Hepatic stellate cell (primary cell): ENCODE results near the gene TIMM50.
A peak's percentile ranks its signal among the peaks of the same experiment; 100 is the strongest.
"Not testable (repeated sequence)": the region's sequence is repeated elsewhere in the genome, so short reads cannot be mapped to it uniquely, and the experiment has no call there.

Source experiments
- DNase-seq: peaks from one replicate; pipeline ENCODE4 v3.0.0; 2011; ENCODE audit warnings: low spot score

The TIMM50 gene

GRCh38 chr19:39480337-39481228 is at the start of gene TIMM50:
TIMM50 (plus strand) TSS chr19:39480838; CDS start chr19:39480854, 16 bp downstream.
- DNase-seq: peak; percentile 95

DNA sequence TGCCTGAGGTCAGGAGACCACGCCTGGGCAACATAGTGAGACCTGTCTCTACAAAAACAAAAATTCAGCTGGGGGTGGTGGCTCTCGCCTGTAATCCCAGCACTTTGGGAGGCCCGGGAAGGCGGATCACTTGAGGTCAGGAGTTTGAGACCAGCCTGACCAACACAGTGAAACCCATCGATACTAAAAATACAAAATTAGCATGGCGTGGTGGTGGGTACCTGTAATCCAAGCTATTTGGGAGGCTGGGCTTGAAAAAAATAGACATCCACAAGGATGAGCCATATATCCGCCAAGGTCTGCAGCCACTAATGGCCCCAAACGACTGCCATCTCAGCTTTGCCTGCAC is 48.0 kb upstream of the TIMM50 start:
- no peak for DNase-seq

DNA sequence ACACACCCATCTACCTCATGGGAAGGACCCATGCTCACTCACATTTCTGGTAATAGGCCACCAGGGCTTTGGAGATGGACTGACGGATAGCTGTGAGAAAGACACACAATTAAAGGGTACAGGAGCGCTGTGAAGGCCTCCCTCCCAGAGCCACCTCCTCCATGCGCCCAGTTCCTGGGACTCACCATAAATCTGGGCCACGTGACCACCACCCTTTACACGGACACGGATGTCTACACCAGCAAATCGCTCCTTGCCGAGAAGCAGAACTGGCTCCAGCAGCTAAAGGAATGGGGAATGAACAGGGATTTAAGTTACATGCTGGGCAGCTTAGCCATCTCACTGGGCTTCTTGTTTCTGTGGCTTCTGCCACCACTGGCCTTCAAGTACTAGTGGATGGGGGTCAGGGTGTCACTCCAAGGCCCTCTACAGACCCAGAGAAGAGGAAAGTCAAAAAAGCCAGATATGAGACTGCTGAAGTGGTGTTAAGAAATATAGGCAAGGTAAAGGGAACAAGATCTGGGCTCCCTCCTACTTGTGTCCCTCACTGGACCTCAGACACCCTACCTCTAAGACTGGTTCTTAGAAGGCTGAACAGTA is 47.1 kb upstream of the TIMM50 start:
- DNase-seq: no peak

- no peak for DNase-seq
These were observed 46.2 kb upstream of the TIMM50 start for GRCh38 chr19:39434123-39435076.

GRCh38 chr19:39435499-39436349 is 44.9 kb upstream of the TIMM50 start, which contains the start of gene RPS16:
RPS16 (minus strand) TSS chr19:39435949; CDS start chr19:39435895, 54 bp downstream.
- DNase-seq: peak; percentile 92

DNA sequence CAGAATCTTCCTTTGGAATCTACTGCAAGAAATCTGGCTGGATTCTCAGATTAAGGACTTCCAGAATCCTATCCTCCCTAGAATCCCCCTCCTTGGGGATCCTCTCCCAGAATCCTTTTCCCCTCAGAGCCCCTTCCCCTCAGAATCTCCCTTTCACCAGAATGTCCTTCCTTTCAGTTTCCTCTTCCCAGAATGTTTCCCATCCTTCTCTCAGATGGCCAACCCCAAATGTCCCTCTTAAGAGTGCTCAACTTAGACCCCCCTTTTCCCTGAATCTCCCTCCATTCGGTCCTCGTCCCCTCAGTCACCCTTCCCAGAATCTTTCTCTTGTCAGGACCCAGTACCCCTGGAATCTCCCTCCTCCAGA is 44.3 kb upstream of the TIMM50 start:
- no peak for DNase-seq

DNA sequence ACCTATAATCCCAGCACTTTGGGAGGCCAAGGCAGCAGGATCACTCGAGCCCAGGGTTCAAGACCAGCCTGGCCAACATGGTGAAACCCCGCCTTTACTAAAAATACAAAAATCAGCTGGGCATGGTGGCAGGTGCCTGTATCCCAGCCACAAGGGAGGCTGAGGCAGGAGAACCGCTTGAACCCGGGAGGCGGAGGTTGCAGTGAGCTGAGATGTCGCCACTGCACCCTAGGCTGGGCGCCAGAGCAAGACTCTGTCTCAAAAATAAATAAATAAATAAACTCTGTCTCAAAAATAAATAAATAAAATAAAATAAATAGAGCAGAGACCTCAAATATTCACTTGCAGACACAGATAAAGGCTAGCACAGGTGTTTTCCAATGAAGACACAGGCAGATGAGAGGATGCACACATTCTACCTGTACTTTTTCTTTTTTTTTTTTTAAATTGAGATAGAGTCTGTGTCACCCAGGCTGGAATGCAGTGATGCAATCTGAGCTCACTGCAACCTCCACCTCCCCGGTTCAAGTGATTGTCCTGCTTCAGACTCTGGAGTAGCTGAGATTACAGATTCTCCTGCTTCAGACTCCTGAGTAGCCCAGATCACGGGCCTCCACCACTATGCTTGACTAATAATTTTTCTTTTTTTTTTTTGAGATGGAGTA is 42.2 kb upstream of the TIMM50 start:
- no peak for DNase-seq

DNA sequence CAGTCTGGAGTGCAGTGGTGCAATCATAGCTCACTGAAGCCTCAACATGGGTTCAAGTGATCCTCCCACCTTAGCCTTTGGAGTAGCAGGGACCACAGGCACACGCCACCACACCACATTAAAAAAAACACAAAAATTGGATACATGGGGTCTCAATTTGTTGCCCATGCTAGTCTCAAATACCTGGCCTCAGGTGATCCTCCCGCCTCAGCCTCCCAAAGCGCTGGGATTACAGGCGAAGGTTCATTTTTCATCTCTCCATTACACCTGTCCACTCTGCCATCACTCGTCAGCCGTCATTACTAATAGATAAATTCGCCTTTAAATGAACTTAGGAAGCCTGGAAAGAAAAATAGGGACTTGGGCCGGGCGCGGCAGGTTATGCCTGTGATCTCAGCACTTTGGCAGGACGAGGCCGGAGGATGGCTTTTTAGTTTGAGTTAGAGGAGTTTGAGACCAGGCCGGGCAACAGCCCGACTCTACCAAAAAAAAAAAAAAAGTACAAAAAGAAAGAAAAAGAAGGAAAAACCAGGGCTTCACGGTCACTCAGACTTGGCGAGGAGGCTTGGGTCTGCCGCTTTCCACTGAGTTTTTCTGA is 35.9 kb upstream of the TIMM50 start:
- DNase-seq: no peak

- peak; percentile 98 for DNase-seq
These were observed 35.2 kb upstream of the TIMM50 start, which contains the start of gene SUPT5H for GRCh38 chr19:39445196-39446111. SUPT5H (plus strand) TSS chr19:39445582; CDS start chr19:39445891, 309 bp downstream.

DNA sequence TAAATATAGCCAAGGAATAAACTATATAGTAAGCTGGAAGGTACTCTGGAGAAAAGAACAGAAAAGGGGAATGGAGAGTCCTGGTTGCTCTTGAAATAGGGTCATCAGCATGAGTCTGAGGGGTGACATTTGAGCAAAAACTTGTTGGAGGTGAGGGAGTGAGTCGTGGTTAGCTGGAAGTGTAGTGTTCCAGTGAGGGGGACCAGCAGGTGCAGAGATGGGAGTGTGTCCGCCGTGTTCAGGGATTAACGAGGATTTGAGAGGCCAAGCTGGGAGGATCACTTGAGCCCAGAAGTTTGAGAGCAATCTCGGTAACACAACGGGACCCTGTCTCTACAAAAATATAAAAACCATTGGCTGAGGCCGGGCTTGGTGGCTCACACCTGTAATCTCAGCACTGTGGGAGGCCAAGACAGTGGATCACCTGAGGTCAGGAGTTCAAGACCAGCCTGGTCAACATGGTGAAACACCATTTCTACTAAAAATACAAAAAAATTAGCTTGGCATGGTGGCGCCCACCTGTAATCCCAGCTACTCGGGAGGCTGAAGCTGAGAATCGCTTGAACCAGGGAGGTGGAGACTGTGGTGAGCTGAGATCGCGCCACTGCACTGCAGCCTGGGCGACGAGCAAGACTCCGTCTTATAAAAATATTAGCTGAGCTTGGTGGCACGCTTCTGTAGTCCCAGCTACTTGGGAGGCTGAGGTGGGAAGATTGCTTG is 34.1 kb upstream of the TIMM50 start:
- no peak for DNase-seq

DNA sequence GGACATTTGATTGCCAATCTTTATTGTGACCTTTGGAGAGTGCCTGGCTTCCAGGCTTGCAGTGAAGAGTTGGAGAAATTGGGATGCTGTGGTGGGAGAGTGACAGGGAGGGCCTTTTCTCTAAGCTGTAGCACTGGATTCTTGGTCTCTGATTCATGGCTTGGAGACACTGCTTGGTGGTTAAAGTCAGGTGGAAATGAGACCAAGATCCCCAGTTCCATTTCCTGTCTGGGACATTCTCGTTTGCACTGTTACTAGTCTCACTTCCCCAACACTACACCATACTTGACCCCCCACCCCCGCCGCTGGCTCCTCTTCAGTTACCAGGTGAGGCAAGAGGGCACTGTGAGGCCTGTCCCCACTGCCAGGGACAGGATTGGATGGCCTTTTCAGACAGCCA is 32.4 kb upstream of the TIMM50 start:
- peak; percentile 67 for DNase-seq

DNA sequence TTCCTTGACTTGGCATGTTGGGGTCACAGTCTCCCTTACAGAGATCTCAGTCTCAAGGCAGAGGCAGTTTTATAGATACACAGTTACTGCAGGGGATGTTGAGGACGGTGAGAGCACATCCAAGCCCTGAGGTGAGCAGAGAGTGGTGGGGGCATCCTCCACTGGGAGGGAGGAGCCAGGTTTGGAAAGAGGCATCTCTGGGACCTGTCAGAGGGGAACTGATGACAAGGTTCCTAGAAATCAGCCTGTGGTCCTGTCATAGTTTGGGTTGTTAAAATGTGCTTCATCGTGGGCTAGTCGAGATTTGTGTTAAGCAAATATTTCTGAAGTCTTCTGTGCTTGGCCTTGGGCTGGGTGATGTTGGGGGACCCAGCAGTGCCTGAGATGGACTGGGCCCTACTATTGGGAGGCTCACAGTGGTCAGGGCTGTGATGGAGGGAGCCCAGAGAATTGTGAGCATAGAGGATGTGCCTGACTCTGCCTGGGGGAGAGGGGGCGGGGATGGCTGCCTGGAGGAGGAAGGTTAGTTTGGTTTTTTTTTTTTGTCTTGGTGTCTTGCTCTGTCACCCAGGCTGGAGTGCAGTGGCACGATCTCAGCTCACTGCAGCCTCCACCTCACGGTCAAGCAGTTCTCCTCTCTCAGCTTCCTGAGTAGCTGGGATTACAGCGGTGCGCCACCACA is 31.4 kb upstream of the TIMM50 start:
- no peak for DNase-seq

- DNase-seq: not testable (repeated sequence)
These were observed 29.4 kb upstream of the TIMM50 start for GRCh38 chr19:39451257-39451656.

- DNase-seq: no peak
These were observed 17.2 kb upstream of the TIMM50 start for GRCh38 chr19:39463403-39463802.

- DNase-seq: no peak
These were observed 14.5 kb upstream of the TIMM50 start for GRCh38 chr19:39465956-39466747.

GRCh38 chr19:39467941-39468340 is 12.7 kb upstream of the TIMM50 start:
- no peak for DNase-seq

DNA sequence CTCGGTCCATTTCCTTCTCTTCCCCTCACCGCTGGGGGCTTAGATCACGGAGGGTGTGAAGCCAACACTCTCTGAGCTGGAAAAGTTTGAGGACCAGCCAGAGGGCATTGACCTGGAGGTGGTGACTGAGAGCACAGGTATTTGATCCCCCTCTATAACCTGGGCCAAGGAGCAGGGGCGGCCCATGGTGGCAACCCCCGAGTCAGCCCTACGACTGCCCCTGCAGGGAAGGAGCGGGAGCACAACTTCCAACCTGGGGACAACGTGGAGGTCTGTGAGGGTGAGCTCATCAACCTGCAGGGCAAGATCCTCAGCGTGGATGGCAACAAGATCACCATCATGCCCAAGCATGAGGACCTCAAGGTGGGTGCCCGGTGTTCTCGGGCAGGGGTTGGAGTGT is 11.6 kb upstream of the TIMM50 start:
- no peak for DNase-seq
